ENCODE results near the gene RAP1GAP. TPM values are rescaled to one million over a fixed set of nuclear protein-coding genes. Genes with fewer than 3 reads are reported as not detected.

The RAP1GAP gene
- total RNA-seq, 1 experiment from 2014 or later, result 13.4 TPM

DNA sequence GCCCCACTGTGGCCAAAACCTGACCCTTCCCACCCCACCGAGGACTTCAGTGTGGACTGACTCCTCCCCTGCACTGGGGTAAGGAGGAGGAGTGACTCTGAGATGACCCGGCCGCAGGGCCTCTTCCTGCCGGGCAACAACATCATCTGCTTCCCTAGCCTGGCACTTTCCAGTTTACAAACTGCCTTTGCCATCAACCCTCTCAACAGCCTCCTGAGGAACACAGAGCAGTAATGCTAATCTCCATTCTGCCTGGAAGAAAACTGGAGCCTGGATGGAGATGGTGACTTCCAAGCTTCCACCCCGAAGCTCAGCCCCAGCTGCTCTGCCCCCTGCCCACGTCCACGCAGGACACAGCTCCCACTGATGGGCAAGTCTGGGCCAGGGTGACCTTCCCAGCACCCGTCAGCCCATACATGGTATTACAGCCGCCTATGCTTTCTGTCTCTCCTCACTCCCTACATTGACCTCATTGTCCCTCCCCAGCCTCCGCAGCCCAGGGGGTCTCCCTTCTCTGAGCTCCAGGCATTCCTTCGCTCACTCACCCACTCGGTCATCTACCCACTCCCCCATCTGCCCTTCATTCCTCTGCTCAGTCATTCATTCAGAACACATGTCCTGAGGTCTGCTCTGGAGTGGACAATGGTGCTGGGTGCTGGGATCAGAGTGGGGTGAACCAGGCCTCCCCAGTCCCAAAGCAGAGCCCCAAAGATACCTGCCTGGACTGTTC lies 34.2 kb downstream of the RAP1GAP start:
- no peaks in the 10 kb centered on the region for H3K79me2 ChIP-seq (ENCODE audit: insufficient read depth, low read length)
- TF ChIP-seq ZBTB33 (IDR thresholded peaks at IDR 0.05; ENCODE audit: extremely low read depth, insufficient replicate concordance, low read length) (no peak), SRF (IDR thresholded peaks at IDR 0.05; ENCODE audit: low read depth) (no peak), EZH2 (IDR thresholded peaks at IDR 0.05) (no peak), JUND (IDR thresholded peaks at IDR 0.05) (no peak), REST (IDR thresholded peaks at IDR 0.05; ENCODE audit: low read depth) (no peak), YY1 (IDR thresholded peaks at IDR 0.05; ENCODE audit: extremely low read depth, insufficient replicate concordance, low read depth, low read length) (no peak)
- TF ChIP-seq, protein P1, sequence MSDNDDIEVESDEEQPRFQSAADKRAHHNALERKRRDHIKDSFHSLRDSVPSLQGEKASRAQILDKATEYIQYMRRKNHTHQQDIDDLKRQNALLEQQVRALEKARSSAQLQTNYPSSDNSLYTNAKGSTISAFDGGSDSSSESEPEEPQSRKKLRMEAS (IDR thresholded peaks at IDR 0.05), result no peak
- TF ChIP-seq, protein P2, sequence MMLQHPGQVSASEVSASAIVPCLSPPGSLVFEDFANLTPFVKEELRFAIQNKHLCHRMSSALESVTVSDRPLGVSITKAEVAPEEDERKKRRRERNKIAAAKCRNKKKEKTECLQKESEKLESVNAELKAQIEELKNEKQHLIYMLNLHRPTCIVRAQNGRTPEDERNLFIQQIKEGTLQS (IDR thresholded peaks at IDR 0.05), result no peak
- H4K20me1 ChIP-seq (ENCODE audit: insufficient read depth), result no peaks in the 10 kb centered on the region
- H3K4me3 ChIP-seq (replicated peaks in 1 of 2; ENCODE audit: low read depth in 1 of 2, low read length in 2 of 2), result no peak overlapping the region
- intact Hi-C loops (cut with micrococcal nuclease), result no loop called here
- CTCF ChIA-PET, result no interaction called here
- H3K9me3 ChIP-seq (ENCODE audit: control insufficient read depth in 1 of 2, insufficient read depth in 1 of 2, low read depth in 1 of 2, low read length in 2 of 2), result no peaks in the 10 kb centered on the region
- ATAC-seq (no peak), DNase-seq (ENCODE audit: low read depth, low spot score) (no peak)
- no peak overlapping the region for H3K27ac ChIP-seq (ENCODE audit: low read depth, low read length)
- H2AFZ ChIP-seq (ENCODE audit: low read depth, low read length, poor library complexity, severe bottlenecking), result no peak overlapping the region
- no peaks in the 10 kb centered on the region for H3K27me3 ChIP-seq (ENCODE audit: insufficient read depth, low read length)
- H3K9ac ChIP-seq (ENCODE audit: low read length), result no peak overlapping the region
- H3K36me3 ChIP-seq (ENCODE audit: control insufficient read depth in 1 of 2, insufficient read depth in 2 of 2, low read length in 2 of 2), result no peaks in the 10 kb centered on the region
- H3K9me2 ChIP-seq (ENCODE audit: insufficient read depth), result no peaks in the 10 kb centered on the region
- H3K4me2 ChIP-seq (ENCODE audit: low read length), result no peak overlapping the region
- RAD21 ChIA-PET (ENCODE audit: low non-redundant PET in 1 of 2, low total read pairs in 2 of 2, uncharacterized antibody in 2 of 2, unreplicated experiment in 2 of 2), result no interaction called here
- POLR2A ChIA-PET, result no interaction called here
- peaks cover 26 to 33% of the 10 kb centered on the region in 2 experiments for H3K4me1 ChIP-seq (ENCODE audit: control insufficient read depth in 1 of 2, insufficient read depth in 2 of 2, low read length in 2 of 2)
- BruUV-seq (replicated peaks), result no TSS peak

All from HCT116 (cell line).